GM19397 (cell line): ENCODE measurements around the gene ZNF831.

Experiments
- ATAC-seq: cut with Tn5 transposase; IDR thresholded peaks from one replicate; pipeline ENCODE4 v1.9.1; 2021; ENCODE audit warnings: mild to moderate bottlenecking, moderate library complexity; ENCODE audit not compliant: unreplicated experiment

The ZNF831 gene

GRCh38 chr20:59163631-59164530 lies at the start of gene ZNF831:
Gene ZNF831 (plus strand): TSS chr20:59163821. CDS start chr20:59191020, 27,199 bp downstream.
- no peak for ATAC-seq

GRCh38 chr20:59117526-59117925 lies 46.1 kb upstream of the ZNF831 start:
- no peak for ATAC-seq

GRCh38 chr20:59118855-59119254 lies 44.8 kb upstream of the ZNF831 start:
- no peak for ATAC-seq

GRCh38 chr20:59120491-59120890 lies 43.1 kb upstream of the ZNF831 start:
- ATAC-seq, result no peak

GRCh38 chr20:59120919-59121318 lies 42.7 kb upstream of the ZNF831 start:
- no peak for ATAC-seq

- no peak for ATAC-seq
Measured at GRCh38 chr20:59121714-59122565, 41.7 kb upstream of the ZNF831 start.

GRCh38 chr20:59122566-59122919 lies 41.1 kb upstream of the ZNF831 start:
- ATAC-seq, result no peak

- ATAC-seq, result no peak
Measured at GRCh38 chr20:59123011-59123677, 40.5 kb upstream of the ZNF831 start.

- ATAC-seq, result no peak
Measured at GRCh38 chr20:59123678-59124255, 39.9 kb upstream of the ZNF831 start.

GRCh38 chr20:59124296-59125029 lies 39.2 kb upstream of the ZNF831 start:
- ATAC-seq, result no peak

- ATAC-seq, result no peak
Measured at GRCh38 chr20:59125332-59125731, 38.3 kb upstream of the ZNF831 start.

- no peak for ATAC-seq
Measured at GRCh38 chr20:59125836-59126235, 37.8 kb upstream of the ZNF831 start.

GRCh38 chr20:59127839-59128238 lies 35.8 kb upstream of the ZNF831 start:
- no peak for ATAC-seq

GRCh38 chr20:59131551-59132285 lies 31.9 kb upstream of the ZNF831 start:
- no peak for ATAC-seq

- no peak for ATAC-seq
Measured at GRCh38 chr20:59134182-59134581, 29.4 kb upstream of the ZNF831 start.

- no peak for ATAC-seq
Measured at GRCh38 chr20:59135093-59135492, 28.5 kb upstream of the ZNF831 start.

GRCh38 chr20:59136027-59136426 lies 27.6 kb upstream of the ZNF831 start:
- ATAC-seq, result no peak

GRCh38 chr20:59137532-59137931 lies 26.1 kb upstream of the ZNF831 start:
- ATAC-seq, result no peak

GRCh38 chr20:59138114-59138748 lies 25.4 kb upstream of the ZNF831 start:
- ATAC-seq, result no peak
